GM13977 (cell line): ENCODE results near the gene MYBPH.

Experiments used
- DNase-seq: peaks from one replicate; pipeline ENCODE4 v3.0.0; 2012; ENCODE audit warnings: low spot score
- in situ Hi-C: fragments of 300-500 bp; cut with MboI; formaldehyde crosslinking; loops from one replicate; pipeline ENCODE4 v1.12.0; 2022; ENCODE audit warnings: low sequenced_read_pairs, low pct_unique_long_range_greater_than_20kb, mixed read lengths, inconsistent platforms; ENCODE audit not compliant: unreplicated experiment
- TF ChIP-seq, protein P1 (sequence below): IDR thresholded peaks from 2 replicates; pipeline ENCODE4 v1.5.1; 2012; ENCODE audit warnings: mild to moderate bottlenecking, control low read depth; ENCODE audit not compliant: insufficient read depth; ENCODE audit errors: extremely low read depth, missing control alignments

The MYBPH gene

DNA sequence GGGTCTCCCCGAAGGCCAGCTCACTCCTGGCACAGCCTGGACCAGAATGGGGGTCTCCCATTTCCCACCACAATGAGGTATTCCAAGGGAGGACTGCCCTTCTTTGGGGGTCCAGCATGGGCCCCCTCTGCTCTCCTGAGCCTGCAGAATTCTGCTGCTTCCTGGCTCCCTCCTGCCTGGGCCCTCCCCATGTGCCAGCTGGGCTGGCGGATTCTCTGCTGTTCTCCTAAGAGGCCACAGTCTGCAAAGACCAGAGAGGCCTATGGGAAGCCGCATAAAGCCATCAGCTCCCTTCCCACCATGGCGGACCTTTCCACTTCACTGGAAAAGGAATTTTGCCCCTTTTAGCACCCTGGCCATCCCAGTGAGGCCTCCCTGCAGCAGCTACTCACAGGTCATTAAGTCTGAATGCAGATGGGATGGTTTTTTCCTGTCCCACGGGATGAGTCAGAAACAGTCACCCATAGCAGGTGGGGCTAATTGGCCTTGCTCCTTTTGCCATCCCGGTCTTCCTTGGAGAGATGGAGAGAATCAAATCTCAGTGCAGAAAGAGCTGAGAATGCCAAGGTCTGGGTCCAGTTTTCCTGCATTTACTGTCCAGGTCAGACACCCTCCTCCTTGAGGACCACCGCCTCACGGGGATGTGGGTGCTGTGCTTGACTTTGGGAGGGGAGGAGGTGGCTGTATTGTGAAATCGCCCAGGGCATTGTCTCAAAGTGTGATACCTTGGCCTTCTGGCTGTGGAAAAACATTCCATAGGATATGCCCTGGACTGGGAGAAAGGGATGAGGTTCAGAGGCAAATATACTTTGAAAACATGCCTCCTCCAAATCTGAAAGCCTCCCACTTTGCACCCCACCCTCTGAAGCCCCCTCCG is 23.2 kb downstream of the MYBPH start:
- DNase-seq = no peak
- TF ChIP-seq, protein P1, sequence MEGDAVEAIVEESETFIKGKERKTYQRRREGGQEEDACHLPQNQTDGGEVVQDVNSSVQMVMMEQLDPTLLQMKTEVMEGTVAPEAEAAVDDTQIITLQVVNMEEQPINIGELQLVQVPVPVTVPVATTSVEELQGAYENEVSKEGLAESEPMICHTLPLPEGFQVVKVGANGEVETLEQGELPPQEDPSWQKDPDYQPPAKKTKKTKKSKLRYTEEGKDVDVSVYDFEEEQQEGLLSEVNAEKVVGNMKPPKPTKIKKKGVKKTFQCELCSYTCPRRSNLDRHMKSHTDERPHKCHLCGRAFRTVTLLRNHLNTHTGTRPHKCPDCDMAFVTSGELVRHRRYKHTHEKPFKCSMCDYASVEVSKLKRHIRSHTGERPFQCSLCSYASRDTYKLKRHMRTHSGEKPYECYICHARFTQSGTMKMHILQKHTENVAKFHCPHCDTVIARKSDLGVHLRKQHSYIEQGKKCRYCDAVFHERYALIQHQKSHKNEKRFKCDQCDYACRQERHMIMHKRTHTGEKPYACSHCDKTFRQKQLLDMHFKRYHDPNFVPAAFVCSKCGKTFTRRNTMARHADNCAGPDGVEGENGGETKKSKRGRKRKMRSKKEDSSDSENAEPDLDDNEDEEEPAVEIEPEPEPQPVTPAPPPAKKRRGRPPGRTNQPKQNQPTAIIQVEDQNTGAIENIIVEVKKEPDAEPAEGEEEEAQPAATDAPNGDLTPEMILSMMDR = no peak
- in situ Hi-C loops = no loop called here

DNA sequence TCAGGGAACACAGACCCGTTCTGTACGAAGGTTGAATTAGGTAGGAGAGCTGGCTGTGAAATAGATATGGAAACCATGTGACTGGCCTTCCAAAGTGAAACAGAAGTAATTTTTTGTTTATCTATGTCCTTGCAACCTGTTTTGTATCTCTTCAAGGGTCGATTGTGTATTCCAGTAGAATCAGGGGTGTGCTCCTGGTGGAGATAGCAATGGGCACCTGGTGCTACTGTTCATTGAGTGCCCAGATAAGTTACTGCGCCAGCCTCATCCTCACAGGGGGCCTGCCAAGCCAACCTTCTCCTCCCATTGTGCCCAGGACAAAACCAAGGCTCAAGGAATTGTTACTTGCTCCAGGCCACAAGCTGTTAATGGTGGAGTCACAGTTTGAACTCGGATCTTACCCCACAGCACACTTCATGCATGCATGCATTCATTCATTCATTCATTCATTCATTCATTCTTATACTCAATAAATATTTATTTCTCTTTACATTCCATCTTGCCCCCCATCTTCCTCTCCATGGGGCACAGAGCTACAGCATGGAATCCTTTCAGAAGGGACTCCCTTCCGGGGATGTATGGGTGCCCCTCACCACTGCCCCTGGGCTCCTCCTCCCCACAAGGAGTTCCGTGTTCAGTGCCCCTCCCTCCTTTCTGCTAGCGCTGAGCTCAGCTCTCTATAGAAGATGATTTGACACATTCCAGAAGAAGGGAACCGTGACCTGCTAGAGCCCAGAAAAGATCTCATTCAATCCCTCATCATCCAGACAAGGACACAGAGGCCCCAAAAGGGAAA is 24.1 kb downstream of the MYBPH start:
- DNase-seq = no peak
- TF ChIP-seq, protein P1 = no peak
- in situ Hi-C loops = no loop called here

DNA sequence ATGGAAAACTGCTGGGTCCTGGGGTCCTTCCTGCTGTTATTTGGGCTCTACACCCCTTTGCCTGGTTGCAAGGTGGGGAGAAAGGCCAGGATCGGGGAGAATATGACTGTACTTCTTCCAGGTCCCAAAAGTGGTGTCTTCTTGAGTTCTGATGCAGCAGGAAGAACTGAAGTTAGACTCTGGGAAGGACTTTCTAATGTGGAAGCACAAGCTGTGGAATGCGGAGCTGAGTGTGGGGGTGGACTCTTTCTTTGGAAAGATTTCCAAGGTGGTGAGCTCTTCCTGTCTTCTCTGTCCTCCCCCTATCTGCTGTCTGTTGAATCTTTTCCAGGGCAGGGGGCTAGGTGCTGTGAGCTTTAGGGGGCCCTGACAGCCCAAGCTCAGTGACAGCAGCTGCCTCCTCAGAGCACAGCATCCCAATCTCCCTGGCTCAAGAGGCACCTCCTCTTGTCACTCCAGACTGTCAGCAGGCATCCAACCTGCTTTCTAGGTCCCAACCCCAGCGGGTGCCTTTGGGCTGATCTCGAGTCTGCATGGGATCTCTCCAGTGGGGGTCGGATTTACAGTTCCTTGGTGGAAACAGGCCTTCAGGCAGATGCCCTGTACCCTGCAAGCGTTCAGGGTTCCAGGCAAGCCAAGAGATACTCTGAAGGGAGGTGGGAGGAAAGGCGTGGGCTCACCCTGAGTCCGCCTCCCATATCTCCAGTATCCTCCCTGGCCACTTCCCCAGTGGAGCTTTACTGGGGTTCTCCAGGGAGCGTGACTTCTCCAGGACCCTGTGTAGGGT is 24.9 kb downstream of the MYBPH start:
- in situ Hi-C loops = no loop called here
- TF ChIP-seq, protein P1 = no peak

DNA sequence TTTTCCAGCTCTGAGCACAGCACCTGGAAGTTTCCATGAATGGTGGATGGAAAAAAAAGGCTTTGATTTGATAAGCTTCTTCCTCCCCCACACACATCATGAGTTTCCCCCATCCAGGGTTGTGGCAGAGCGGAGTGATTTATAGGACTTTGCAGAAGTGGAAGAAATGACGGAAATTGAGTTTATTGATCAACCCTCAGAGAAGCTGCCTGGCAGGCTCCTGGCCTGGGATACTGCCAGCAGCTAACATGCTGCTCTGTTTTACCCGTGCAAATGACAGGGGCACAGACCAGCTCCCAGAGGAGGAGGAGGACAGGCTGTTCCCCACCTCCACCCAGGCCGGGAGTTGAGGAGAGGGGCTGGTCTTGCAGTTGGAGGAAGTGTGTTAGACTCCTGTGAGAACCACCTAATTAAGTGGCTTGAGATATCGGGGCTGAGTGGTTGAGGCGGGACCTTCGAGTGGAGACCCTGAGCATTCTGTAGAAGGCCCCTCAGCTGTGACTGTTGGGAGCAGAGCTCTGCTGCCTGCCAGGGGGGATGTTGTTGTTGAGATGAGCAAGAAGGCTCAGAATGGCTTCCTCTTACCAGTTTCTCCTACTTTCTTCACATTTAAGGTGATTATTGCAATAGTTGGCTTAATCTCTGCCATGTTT is 26.3 kb downstream of the MYBPH start:
- in situ Hi-C loops = no loop called here
- TF ChIP-seq, protein P1 = no peak
- DNase-seq = no peak

More for the DNA sequence above, 24.9 kb downstream of the MYBPH start:
- DNase-seq = no peak

DNA sequence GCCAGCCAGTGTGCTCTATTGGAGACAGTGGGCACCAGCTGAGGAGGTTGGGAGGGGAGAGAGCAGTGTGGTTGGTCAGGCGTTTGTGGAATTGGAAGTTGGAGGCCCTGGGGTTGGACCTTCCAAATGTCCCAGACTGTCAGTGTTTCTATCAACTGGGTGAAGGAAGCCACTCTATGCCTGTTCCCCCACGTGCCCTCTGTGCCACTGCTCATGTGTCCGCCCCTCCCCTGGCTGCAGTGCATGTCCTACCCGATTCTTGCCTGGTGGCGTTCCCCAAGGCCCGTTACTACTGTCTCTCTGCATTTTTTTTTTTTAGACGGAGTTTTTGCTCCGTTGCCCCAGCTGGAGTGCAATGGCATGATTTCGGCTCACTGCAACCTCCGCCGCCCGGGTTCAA is 27.0 kb downstream of the MYBPH start:
- in situ Hi-C loops = no loop called here
- TF ChIP-seq, protein P1 = no peak
- DNase-seq = no peak

DNA sequence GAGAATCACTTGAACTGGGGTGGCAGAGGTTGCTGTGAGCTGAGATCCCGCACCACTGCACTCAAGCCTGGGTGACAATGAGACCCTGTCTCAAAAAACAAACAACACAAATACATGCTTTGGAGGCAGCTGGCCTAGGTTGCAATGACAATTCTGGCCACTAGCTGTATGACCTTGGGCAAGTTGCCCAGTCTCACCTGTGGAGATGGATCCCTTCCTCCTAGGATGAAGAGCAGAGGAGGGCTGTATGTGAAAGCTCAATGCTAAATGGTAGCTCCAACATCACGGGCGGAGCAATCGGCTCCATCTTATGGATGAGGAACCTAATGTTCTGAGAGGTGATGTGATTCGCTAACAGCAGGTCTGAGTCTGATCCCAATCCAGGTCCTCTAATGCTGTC is 27.5 kb downstream of the MYBPH start:
- TF ChIP-seq, protein P1 = no peak
- DNase-seq = no peak
- in situ Hi-C loops = no loop called here
